ENCODE results near the gene UBE2R2. TPM values are rescaled to one million over a fixed set of nuclear protein-coding genes. Genes with fewer than 3 reads are reported as not detected.

The UBE2R2 gene
- total and polyA plus RNA-seq, 2 donors (not counting 3 experiments of a cell fraction or from before 2014, with no cell fraction given): 23.9 to 54.3 TPM

DNA sequence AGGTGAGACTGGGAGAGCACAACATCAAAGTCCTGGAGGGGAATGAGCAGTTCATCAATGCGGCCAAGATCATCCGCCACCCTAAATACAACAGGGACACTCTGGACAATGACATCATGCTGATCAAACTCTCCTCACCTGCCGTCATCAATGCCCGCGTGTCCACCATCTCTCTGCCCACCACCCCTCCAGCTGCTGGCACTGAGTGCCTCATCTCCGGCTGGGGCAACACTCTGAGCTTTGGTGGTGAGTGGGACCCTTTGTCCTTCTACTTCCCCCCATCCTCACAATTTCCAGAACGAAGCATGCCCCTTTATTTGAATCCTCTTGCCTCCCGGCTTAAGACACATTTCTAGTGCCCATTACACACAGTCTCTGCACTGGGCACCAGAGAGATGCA lies 19.1 kb upstream of the UBE2R2 start:
- Histone ChIP-seq H3K4me1 (ENCODE audit: control insufficient read depth, extremely low read depth, insufficient read depth, low read length) (no peaks in the 10 kb centered on the region), H3K36me3 (ENCODE audit: control insufficient read depth in 2 of 2, extremely low read depth in 1 of 2, insufficient read depth in 2 of 2, low read length in 2 of 2) (no peaks in the 10 kb centered on the region), H3K4me3 (replicated peaks in 1 of 3; ENCODE audit: insufficient read depth in 1 of 3, low read depth in 1 of 3, low read length in 3 of 3) (no peak overlapping the region), H3K9me3 (replicated peaks; ENCODE audit: control insufficient read depth, insufficient read depth, low read length) (no peaks in the 10 kb centered on the region), H2AFZ (ENCODE audit: low read depth, low read length) (no peak overlapping the region), H3K27me3 (ENCODE audit: control insufficient read depth in 2 of 2, insufficient read depth in 2 of 2, low read length in 2 of 2) (no peaks in the 10 kb centered on the region), H3K79me2 (ENCODE audit: control insufficient read depth, insufficient read depth, low read length) (no peaks in the 10 kb centered on the region), H3K9ac (replicated peaks; ENCODE audit: extremely low read depth, insufficient read depth, low read length) (no peak overlapping the region), H3K9me1 (replicated peaks; ENCODE audit: control insufficient read depth, extremely low read depth, insufficient read depth, low read length) (no peaks in the 10 kb centered on the region), H4K20me1 (replicated peaks; ENCODE audit: control insufficient read depth, extremely low read depth, insufficient read depth, low read length) (no peaks in the 10 kb centered on the region), H3K4me2 (ENCODE audit: insufficient read depth, low read length) (no peak overlapping the region), H3K27ac (ENCODE audit: insufficient read depth, low read depth, low read length) (no peak overlapping the region)
- intact Hi-C loops (cut with micrococcal nuclease) (no loop called here), dilution Hi-C loops (cut with MboI; ENCODE audit: extremely low pct_ligation_motif_present, low sequenced_read_pairs) (no loop called here)
- ChIA-PET CTCF (interaction anchor here (1.3 kb wide), 1 partner anchor 60 kb away, joined by 4 read pairs; no protein-coding TSS in a partner anchor), POLR2A (no interaction called here)
- no peak for TF ChIP-seq MYC (IDR thresholded peaks at IDR 0.05; ENCODE audit: low read depth, low read length)
- TF ChIP-seq GATA2 (IDR thresholded peaks at IDR 0.05; ENCODE audit: insufficient read depth, insufficient read length, low read depth, low read length): no peak
- no peak for TF ChIP-seq JUN (IDR thresholded peaks at IDR 0.05; ENCODE audit: borderline replicate concordance, insufficient read depth, insufficient read length, low read depth)
- no peak for TF ChIP-seq CTCF (IDR thresholded peaks at IDR 0.05; ENCODE audit: extremely low read depth in 1 of 2, insufficient read depth in 1 of 2, low read depth in 1 of 2, low read length in 2 of 2)
- no peak for TF ChIP-seq POLR2AphosphoS5 (IDR thresholded peaks at IDR 0.05; ENCODE audit: insufficient read depth, low read depth, low read length)
- TF ChIP-seq FOS (IDR thresholded peaks at IDR 0.05; ENCODE audit: borderline replicate concordance, insufficient read depth, low read length): no peak
- no peak for TF ChIP-seq MAX (IDR thresholded peaks at IDR 0.05; ENCODE audit: insufficient read depth, insufficient read length)
- no peak for TF ChIP-seq EZH2 (IDR thresholded peaks at IDR 0.05; ENCODE audit: borderline replicate concordance, low read depth, low read length, severe bottlenecking)
- TF ChIP-seq POLR2A (IDR thresholded peaks at IDR 0.05; ENCODE audit: low read depth, low read length): no peak
- BruUV-seq (replicated peaks): no TSS peak
- FAIRE-seq: no peak
- no peak for DNase-seq (ENCODE audit: low read depth, low spot score)
